ENCODE data around the gene TLX1.

The TLX1 gene

GRCh38 chr10:101112799-101113594 is 18.1 kb upstream of the TLX1 start:
- no peak for DNase-seq

DNA sequence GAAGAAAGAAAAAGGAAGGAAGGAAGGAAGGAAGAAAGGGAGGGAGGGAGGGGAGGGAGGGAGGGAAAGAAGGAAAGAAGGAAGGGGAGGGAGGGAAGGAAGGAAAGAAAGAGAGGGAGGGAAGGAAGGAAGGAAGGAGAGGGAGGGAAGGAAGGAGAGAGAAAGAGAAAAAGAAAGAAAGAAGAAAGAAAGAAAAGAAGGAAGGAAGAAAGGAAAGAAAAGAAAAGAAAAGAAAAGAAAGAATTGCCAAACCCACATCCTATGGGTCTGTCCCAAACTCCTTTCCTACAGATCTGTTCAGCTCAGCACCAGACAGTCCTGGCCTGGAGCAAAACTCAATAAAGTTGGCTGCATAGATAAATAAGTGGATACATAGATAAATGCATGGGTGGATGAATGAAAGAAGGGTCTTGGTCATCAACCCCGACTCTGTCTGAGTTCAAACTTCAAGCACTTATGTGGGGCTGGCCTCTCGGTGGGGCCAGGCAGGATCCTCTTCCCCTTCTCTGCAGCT is 17.2 kb upstream of the TLX1 start:
- DNase-seq, result no peak

DNA sequence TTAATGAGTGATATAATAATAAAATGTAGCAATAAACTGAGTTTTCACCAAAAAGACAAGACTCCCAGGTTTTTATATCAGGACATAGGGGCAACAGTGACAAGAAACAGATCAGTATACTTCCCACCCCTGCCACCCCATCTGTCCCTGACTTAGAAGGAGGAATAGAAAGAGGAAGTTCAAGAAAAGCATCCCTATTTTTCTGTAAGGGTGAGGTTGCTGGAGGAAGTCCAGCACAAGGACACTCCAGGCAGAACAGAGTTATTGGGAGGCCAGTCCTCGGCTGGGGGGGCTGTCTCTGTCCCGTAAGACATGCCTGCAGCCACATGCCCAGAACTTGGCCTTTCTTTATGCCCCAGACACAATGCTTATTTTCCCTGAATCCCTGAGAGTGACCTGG is 16.5 kb upstream of the TLX1 start:
- no peak for DNase-seq

- DNase-seq, result no peak
These were observed 14.3 kb upstream of the TLX1 start for GRCh38 chr10:101116754-101117153.

DNA sequence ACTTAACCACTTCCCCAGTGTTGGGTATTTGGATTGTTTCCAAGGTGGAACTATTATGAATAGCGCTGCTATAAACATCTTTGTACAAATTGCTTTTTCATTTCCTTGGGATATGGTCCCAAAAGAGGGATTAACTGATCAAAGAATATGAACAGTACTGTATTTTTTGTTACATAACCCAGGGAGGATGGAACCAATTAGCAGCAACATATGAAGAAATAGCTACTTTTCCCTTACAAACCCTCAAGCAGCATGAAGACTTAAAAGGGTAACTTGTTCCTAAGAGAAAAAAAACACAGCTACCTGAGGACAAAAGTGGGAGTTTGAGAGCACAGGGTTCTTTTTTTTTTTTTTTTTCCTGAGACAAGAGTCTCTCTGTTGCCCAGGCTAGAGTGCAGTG is 13.1 kb upstream of the TLX1 start:
- DNase-seq, result no peak

DNA sequence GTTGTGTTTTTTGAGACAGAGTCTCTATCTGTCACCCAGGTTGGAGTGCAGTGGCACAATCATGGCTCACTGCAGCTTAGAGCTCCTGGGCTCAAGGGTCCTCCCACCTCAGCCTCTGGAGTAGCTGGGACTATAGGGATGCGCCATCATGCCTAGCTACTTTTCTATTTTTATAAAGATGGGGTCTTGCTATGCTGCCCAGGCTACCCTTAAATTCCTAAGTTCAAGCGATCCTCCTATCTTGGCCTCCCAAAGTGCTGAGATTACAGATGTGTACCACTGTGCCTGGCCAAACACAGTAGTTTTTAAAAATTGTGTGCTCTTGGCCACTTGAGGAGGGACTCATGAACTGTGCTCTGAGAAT is 10.6 kb upstream of the TLX1 start:
- DNase-seq, result no peak

GRCh38 chr10:101120884-101121653 is 10.0 kb upstream of the TLX1 start:
- no peak for DNase-seq

DNA sequence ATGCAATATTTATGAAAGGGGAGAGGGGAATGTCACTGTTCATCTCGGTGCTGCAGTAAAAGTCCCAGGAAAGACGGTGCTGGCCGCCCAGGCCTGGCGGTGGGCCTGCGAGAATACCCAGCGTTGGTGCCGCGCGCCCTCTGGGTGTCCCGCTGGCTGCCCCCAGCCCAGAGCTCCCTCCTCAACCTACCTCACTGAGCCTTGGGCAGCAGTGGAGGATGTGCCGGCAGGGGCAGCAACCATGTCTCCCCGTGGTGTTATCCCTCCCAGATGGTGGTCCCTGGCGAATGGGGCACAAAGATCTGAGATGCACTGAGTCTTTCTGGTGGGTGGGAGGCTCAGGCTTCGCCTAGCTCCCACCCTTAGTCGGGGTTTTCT is 9.5 kb upstream of the TLX1 start:
- DNase-seq, result no peak

GRCh38 chr10:101122270-101123084 is 8.6 kb upstream of the TLX1 start:
- DNase-seq, result no peak

GRCh38 chr10:101123085-101123814 is 7.8 kb upstream of the TLX1 start:
- DNase-seq, result no peak

DNA sequence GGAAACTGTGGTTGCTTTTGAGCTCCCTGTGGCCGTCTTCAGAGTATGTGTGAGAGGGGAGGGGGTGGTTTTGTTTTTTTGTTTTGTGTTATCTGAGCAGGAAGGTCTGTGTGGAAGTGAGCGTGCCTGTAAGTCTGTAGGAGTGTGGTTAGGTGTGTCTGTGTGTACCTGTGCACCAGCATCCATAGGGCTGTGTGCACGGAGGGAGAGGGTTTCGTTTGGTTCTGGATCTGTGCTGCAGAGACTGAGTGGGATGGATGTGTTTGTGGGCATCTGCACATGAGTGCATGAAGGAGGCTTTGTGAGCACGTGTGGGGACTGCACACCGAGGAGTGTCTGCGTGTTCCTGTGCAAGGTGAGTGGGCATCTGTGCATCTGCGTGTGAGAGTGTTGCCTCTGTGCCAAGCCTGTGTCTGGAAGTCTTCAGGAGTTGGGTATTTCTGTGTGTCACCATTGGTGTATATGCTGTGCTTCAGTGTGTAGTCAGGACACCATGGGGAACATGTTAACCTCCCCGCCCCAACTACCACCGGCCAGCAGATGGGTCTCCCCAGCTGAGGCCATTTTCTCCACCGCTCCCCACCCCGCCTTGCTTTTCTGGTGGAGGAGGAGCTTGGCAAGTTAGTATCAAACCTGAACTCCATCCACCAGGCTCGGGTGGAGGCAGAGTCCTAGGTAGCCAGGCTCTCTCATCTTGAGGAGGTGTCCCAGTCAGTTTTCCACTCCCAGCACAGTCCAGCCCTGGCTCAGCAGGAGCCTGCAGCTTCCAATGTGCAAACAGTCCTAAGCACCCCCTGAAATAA is 7.1 kb upstream of the TLX1 start:
- no peak for DNase-seq

GRCh38 chr10:101124933-101125332 is 6.2 kb upstream of the TLX1 start:
- no peak for DNase-seq

DNA sequence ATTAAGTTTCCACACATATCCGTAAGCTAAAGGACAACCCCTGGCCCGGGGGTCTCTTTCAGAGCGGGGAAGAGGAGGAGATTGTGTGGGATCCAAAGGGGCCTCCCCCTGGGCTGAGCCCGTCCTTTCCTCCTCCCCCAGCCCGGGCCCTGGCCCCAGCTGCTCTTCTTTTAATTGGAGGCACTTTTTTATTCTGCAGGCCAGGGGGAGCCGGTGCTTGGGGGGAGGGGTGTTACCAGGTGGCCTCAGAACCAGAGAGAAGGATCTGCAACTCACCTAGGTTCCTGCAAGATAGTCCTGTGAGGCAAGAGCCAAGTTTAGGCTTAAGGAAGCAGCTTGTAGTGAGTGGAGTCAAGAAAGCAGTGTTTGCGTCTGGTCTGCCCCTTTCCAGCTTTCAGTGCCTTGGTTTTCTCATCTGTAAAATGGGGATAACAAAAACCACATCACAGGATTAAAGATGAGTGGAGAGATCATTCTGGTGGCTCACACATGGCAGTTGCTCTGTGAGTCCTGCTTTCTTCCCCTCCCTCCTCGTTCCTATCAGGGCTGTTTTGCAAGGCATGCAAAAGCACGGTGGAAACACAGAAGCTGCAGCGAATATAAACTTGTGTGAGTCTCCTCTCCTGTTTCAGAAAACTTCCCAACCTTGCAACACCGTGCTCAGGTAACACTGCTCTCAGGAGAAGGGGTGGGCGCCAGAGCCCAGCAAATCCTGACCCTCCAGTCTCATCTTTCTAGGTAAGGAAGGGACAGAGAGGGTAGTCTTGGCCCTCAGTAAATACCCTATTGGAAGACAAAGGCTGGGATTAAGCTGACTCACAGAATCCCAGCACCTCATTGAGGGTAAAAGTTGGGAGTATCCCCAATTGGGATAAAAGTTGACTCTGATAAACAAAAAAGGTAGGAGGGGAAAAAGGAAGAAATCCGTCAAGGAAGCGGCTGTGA is 4.1 kb upstream of the TLX1 start:
- no peak for DNase-seq

- DNase-seq, result no peak
These were observed 959 bp upstream of the TLX1 start for GRCh38 chr10:101130141-101130540.

DNA sequence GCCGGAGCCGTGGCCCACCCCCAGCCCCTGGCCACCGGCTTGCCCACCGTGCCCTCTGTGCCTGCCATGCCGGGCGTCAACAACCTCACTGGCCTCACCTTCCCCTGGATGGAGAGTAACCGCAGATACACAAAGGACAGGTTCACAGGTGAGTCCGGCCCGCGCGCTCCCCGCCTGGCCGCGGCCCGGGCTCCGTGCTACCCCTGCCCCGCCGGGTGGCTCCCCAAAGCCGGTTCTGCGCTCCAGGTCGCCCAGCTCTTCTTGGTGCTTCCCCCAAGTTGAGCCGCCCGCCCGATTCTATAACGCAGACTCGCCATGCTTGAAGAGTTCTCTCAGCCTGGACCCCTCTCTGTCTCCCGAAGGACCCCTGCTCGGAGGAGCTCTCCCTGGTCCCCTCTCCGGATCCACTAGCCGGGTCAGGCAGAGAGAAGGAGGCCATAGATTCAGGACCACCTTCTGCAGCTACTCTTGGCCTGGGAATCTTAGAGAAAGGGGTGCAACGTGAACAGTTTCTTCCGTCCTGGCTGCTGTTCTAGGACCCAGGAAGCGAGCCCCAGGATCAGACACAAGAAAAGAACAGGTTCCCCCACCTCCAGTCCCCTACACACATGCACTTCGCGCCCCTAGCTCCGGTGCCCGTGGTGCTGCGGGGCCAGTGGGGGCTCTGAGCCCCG is 999 bp downstream of the TLX1 start:
- no peak for DNase-seq

GRCh38 chr10:101132636-101133473 is 1.8 kb downstream of the TLX1 start:
- DNase-seq, result no peak

GRCh38 chr10:101133489-101134298 is 2.6 kb downstream of the TLX1 start:
- no peak for DNase-seq

All from GF-D8 (cell line).